H1 (cell line): ENCODE results near the gene SHROOM3. TPM values are rescaled to one million over a fixed set of nuclear protein-coding genes. Genes with fewer than 3 reads are reported as not detected.

ENCODE experiments used
- CHD2 ChIP-seq: IDR thresholded peaks from 2 replicates; pipeline ENCODE4 v1.6.1; 2012; ENCODE audit warnings: low read length, improper control_type of control experiment
- CHD7 ChIP-seq: fragments of 300-600 bp; sonication (generic); IDR thresholded peaks from 2 replicates; pipeline ENCODE4 v1.7.1; 2012; ENCODE audit warnings: low read length, moderate library complexity, mild to moderate bottlenecking, inconsistent platforms; ENCODE audit not compliant: insufficient replicate concordance
- POLR2A ChIP-seq, 2 experiments: IDR thresholded peaks; 1 replicate in 1 of 2; 2 replicates in 1 of 2; pipeline ENCODE4 v1.6.1; 2011; ENCODE audit warnings: low read depth in 2 of 2, low read length in 2 of 2, mild to moderate bottlenecking in 2 of 2; ENCODE audit errors: control extremely low read depth in 1 of 2
- TAF1 ChIP-seq: IDR thresholded peaks from 2 replicates; pipeline ENCODE4 v1.6.1; 2011; ENCODE audit warnings: mild to moderate bottlenecking, low read depth, low read length
- polyA plus RNA-seq, 7 experiments: library from polyadenylated mRNA; depleted of rRNA in 3 of 7; stranded (reverse) in 5 of 7; unstranded in 2 of 7; fragments of >200 nt in 5 of 7; fragments of 200-250 nt in 2 of 7; gene quantifications; 1 replicate in 5 of 7; 2 replicates in 1 of 7; 4 replicates in 1 of 7; pipeline versions ENCODE4 v1.2.1 to v1.2.3, GENCODE V29; 2011 to 2013; ENCODE audit warnings: missing spikeins in 2 of 7, mixed read lengths in 2 of 7
- total RNA-seq: library from RNA; stranded (reverse); fragmentation: NEBNext Ultra II Directional; extraction: Animal tissue kit (Norgen Biotek cat#: 25700); gene quantifications from 2 replicates; pipeline ENCODE4 v1.2.1, GENCODE V29; 2021

Gene SHROOM3
- total and polyA plus RNA-seq, 2 of the 8 experiments (the other 6 are each of a cell fraction or from before 2014, with no cell fraction given), result 15.8 to 34.0 TPM

- TF ChIP-seq TAF1 (no peak), CHD7 (no peak), CHD2 (no peak), POLR2A (IDR thresholded peaks at IDR 0.05; ENCODE audit: control extremely low read depth in 1 of 2, low read depth in 2 of 2, low read length in 2 of 2) (no peak)
Measured at GRCh38 chr4:76738086-76738931, 303.3 kb downstream of the SHROOM3 start (continued).
